C4-2B (cell line): ENCODE data around the gene MYO1E.

Experiments used
- H3K27ac ChIP-seq: fragments of 450-650 bp; 2 replicates; pipeline ENCODE4 v1.5.1; 2017
- CTCF ChIP-seq: fragments of 450-650 bp; conservative IDR thresholded peaks from 2 replicates; pipeline ENCODE4 v1.5.1; 2017; ENCODE audit warnings: mild to moderate bottlenecking
- ZFX ChIP-seq: fragments of 450-650 bp; IDR thresholded peaks from 2 replicates; pipeline ENCODE4 v1.6.1; 2017

Gene MYO1E

GRCh38 chr15:59104912-59105732, 267.5 kb downstream of the MYO1E start, which contains the start of gene CCNB2:
TSS of gene CCNB2 (plus strand) at chr15:59105146. CDS start at chr15:59105269, 123 bp downstream.
- TF ChIP-seq CTCF, result no peak
- peak; percentile 51 for TF ChIP-seq ZFX
- H3K27ac ChIP-seq, result peak within 1 kb of the TSS; percentile 90

GRCh38 chr15:59104602-59104911, 268.1 kb downstream of the MYO1E start:
- peak overlapping the region; percentile 90 for H3K27ac ChIP-seq
- no peak for TF ChIP-seq ZFX
- no peak for TF ChIP-seq CTCF

- no peak for TF ChIP-seq CTCF
- TF ChIP-seq ZFX, result no peak
- H3K27ac ChIP-seq, result no peak overlapping the region
Measured at GRCh38 chr15:59099162-59099685, 273.4 kb downstream of the MYO1E start.

- no peak overlapping the region for H3K27ac ChIP-seq
- TF ChIP-seq CTCF (no peak), ZFX (no peak)
Measured at GRCh38 chr15:59096429-59096828, 276.2 kb downstream of the MYO1E start.

- no peak overlapping the region for H3K27ac ChIP-seq
- TF ChIP-seq CTCF, result no peak
- TF ChIP-seq ZFX, result no peak
Measured at GRCh38 chr15:59094077-59094476, 278.6 kb downstream of the MYO1E start.

- no peak overlapping the region for H3K27ac ChIP-seq
- no peak for TF ChIP-seq CTCF
- no peak for TF ChIP-seq ZFX
Measured at GRCh38 chr15:59087731-59088130, 284.9 kb downstream of the MYO1E start.
